ENCODE measurements around the gene SLC7A10.

The SLC7A10 gene

GRCh38 chr19:33254245-33254824, 28.7 kb upstream of the SLC7A10 start:
- no peak for DNase-seq (ENCODE audit: low spot score)

GRCh38 chr19:33252971-33253370, 27.3 kb upstream of the SLC7A10 start:
- no peak for DNase-seq (ENCODE audit: low spot score)

- no peak for DNase-seq (ENCODE audit: low spot score)
Observed at GRCh38 chr19:33252418-33252962, 26.8 kb upstream of the SLC7A10 start.

DNA sequence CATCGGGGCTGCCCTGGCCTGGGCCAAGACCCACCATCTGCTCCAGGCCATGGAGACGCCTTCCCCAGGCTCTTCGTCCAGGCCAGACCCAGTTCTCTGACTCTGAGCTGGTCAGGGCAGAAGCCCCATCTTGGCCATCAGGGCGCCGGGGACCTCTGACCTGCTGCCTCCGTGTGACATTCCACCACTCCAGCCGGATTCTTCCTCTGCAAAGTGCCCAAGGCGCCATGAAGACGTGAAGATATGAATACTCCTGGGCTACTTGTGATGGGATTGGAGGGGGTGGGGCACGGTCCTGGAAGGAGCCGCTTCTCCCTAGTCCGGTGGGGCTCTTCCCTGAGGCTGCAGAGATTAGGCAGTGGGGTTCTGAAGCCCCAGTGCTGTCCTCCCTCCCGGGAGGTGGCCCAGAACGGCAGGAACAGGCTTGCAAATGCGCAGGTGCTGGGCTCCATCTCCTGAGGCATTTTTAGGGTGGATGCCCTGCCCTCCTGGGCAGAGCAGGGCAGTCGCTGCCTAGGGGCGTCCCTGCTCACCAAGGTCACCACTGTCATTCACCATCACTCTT, 26.0 kb upstream of the SLC7A10 start:
- DNase-seq (ENCODE audit: low spot score): no peak

GRCh38 chr19:33251076-33251475, 25.4 kb upstream of the SLC7A10 start:
- no peak for DNase-seq (ENCODE audit: low spot score)

- DNase-seq (ENCODE audit: low spot score): no peak
Observed at GRCh38 chr19:33250500-33250899, 24.9 kb upstream of the SLC7A10 start.

DNA sequence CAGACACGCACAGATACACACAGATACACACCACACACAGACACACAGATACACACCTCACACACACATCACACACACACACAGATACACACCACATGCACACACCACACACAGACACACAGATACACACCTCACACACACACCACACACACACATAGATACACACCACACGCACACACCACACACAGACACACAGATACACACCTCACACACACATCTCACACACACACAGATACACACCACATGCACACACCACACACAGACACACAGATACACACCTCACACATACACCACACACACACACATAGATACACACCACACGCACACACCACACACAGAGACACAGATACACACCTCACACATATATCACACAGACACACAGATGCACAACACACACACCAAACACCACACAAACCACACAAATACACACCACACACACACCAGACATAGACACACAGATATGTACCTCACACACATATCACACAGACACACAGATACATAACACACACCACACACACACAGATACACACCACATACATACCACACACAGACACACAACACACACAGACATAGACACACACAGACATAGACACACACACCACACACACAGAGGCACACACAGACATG, 24.2 kb upstream of the SLC7A10 start:
- DNase-seq (ENCODE audit: low spot score): no peak

GRCh38 chr19:33248954-33249613, 23.4 kb upstream of the SLC7A10 start:
- DNase-seq (ENCODE audit: low spot score): no peak

- DNase-seq (ENCODE audit: low spot score): no peak
Observed at GRCh38 chr19:33248553-33248953, 22.9 kb upstream of the SLC7A10 start.

GRCh38 chr19:33248104-33248503, 22.5 kb upstream of the SLC7A10 start:
- DNase-seq (ENCODE audit: low spot score): no peak

DNA sequence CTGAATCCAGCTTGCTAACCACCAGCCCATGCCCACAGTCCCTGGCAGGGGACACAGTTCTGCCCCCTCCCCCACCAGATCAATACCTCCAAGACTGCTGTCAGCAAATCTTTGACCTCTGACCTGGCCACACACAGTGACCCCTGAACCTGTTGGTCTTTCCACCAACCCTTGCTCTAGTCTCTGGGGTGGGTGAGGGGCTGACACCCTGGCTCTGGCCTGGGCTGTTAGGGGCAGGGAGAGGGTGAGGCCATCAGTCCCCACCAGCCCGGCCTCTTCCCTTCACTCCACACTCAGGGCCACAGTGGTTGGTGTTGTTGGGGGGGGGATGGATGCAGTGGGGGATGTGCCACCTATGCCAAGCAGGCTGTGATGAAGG, 21.8 kb upstream of the SLC7A10 start:
- DNase-seq (ENCODE audit: low spot score): no peak

DNA sequence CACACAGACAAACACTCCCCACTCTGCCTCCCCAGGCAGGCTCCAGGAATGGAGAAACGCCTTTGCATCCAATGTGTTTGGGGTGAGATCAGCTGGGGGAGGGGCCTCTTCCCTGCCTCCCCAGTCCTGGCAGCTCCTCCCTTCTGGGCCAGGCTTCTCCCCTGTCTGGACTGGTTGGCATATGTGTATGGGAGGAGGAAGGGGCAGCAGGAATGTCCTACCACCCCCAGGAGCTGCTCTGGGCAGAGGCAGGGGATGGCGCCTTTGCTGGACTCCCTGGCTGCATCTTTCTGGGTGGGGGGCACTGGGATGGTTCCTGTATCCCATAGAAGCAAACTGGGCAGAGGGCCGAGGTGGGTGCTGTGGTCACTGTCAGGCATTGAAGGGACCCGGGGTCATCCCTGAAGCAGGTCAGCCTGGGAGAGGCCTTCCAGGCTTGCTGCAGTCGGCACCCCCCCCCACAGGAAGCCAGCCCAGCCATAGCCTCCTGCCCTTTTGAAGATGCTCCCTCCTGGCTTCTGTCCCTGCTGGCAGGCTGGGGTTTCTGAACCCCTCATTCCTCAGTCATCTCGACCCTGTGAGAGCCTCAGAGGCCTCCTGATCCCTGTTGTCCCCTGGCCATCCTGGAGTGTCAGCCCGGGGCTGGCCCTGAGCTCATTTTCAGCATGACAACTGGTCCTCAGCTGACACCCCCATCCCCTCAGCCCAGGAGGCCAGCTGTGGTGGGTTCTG, 21.2 kb upstream of the SLC7A10 start:
- DNase-seq (ENCODE audit: low spot score): no peak

DNA sequence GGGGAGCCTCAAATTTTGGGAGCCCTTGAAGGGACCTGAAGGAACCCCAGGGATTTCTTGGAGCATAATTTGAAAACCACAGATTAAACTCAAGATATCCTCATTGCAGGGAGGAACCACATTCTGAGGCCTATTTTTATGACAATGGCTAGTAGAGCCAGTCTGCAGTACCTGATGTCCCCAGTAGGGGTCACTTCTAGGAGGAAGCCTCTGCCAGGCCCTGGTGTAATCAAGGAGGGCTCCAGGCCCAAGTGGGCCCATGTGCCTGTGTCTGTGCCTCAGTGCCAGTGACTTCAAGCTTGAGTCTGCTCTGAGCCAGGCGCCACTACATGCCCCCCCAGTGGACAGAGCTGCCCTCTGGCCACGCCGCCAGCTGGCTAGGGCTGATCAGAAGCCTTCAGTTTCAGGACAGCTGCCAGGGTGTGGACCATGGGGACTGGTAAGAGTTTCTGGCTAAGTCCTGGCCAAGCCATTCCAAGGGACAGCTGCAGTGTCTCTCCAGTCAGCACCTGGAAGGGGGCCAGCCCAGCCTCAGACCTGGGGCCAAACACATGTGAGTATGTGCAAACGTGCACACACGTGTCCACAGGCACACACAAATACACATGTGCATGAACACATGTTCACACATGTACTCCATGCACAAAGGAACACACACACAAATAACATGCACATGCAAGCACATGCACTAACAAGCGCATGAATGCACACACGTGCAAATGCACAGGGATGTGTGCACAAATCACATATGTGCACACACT, 20.5 kb upstream of the SLC7A10 start:
- no peak for DNase-seq (ENCODE audit: low spot score)

DNA sequence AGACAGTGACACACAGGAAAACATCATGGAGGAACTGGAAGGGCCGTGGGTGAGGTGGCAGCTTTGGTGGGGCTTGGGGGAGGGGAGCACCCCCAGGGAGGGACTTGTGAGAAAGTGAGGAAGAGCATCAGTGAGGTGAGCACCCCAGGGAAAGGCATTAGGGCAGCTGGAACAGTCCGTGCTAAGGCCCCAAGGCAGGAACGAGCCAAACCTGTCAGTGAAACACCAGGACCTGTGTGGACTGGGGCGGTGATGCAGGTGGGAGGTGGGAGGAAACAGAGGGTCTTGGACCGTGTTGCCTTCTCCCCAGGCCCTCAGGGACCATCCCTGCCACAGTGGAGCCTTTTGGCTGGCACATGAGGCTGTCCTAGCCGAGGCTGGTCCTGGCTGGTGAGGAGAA, 17.3 kb upstream of the SLC7A10 start:
- no peak for DNase-seq (ENCODE audit: low spot score)

- no peak for DNase-seq (ENCODE audit: low spot score)
Observed at GRCh38 chr19:33242131-33242530, 16.5 kb upstream of the SLC7A10 start.

- DNase-seq (ENCODE audit: low spot score): no peak
Observed at GRCh38 chr19:33241530-33242101, 16.0 kb upstream of the SLC7A10 start.

- no peak for DNase-seq (ENCODE audit: low spot score)
Observed at GRCh38 chr19:33241091-33241529, 15.5 kb upstream of the SLC7A10 start.

GRCh38 chr19:33240181-33240771, 14.6 kb upstream of the SLC7A10 start:
- DNase-seq (ENCODE audit: low spot score): no peak

- DNase-seq (ENCODE audit: low spot score): no peak
Observed at GRCh38 chr19:33239223-33239975, 13.7 kb upstream of the SLC7A10 start.

All from germinal center (tissue), 1 donor.